GM23338 (cell line): ENCODE results near the gene PGF. TPM values are rescaled to one million over a fixed set of nuclear protein-coding genes. Genes with fewer than 3 reads are reported as not detected.

Experiments used
- ATAC-seq: fragments of 200-7000 bp; cut with Tn5 transposase; 3 replicates; pipeline ENCODE4 v1.9.1; 2020
- DNase-seq: peaks from one replicate; pipeline ENCODE4 v3.0.0-alpha.2; 2015; ENCODE audit warnings: low spot score
- H2AFZ ChIP-seq: fragments of 200-600 bp; sonication (generic); 2 replicates; pipeline ENCODE4 v1.8.0; 2016; ENCODE audit warnings: antibody characterized with exemption, mild to moderate bottlenecking, moderate library complexity
- H3F3A ChIP-seq: fragments of 200-600 bp; sonication (generic); replicated peaks from 2 replicates; pipeline ENCODE4 v1.8.0; 2017; ENCODE audit warnings: antibody characterized with exemption, mixed run types, low read depth
- H3K27ac ChIP-seq: fragments of 200-600 bp; sonication (generic); 2 replicates; pipeline ENCODE4 v1.6.1; 2016; ENCODE audit warnings: low read depth
- H3K27me3 ChIP-seq: fragments of 200-600 bp; sonication (generic); 2 replicates; pipeline ENCODE4 v1.8.0; 2016; ENCODE audit warnings: mild to moderate bottlenecking, mixed run types, moderate library complexity; ENCODE audit not compliant: insufficient read depth
- H3K36me3 ChIP-seq: fragments of 200-600 bp; sonication (generic); 2 replicates; pipeline ENCODE4 v1.8.0; 2016; ENCODE audit warnings: mild to moderate bottlenecking; ENCODE audit not compliant: insufficient read depth
- H3K4me1 ChIP-seq: fragments of 200-600 bp; sonication (generic); 2 replicates; pipeline ENCODE4 v1.8.0; 2016; ENCODE audit warnings: mild to moderate bottlenecking, moderate library complexity; ENCODE audit not compliant: insufficient read depth
- H3K4me2 ChIP-seq: fragments of 200-600 bp; sonication (generic); 2 replicates; pipeline ENCODE4 v1.7.1; 2017; ENCODE audit warnings: mixed run types
- H3K4me3 ChIP-seq: fragments of 200-600 bp; sonication (generic); 2 replicates; pipeline ENCODE4 v1.6.1; 2016; ENCODE audit warnings: mixed run types
- H3K79me2 ChIP-seq: fragments of 200-600 bp; sonication (generic); replicated peaks from 2 replicates; pipeline ENCODE4 v1.8.0; 2017; ENCODE audit warnings: mild to moderate bottlenecking; ENCODE audit not compliant: insufficient read depth
- H3K9me2 ChIP-seq: fragments of 200-600 bp; sonication (generic); 2 replicates; pipeline ENCODE4 v1.8.0; 2017; ENCODE audit not compliant: insufficient read depth
- H4K20me1 ChIP-seq: fragments of 200-600 bp; sonication (generic); replicated peaks from 2 replicates; pipeline ENCODE4 v1.8.0; 2017; ENCODE audit warnings: mild to moderate bottlenecking; ENCODE audit not compliant: insufficient read depth
- H3K27ac Mint-ChIP-seq: 2 replicates; pipeline ENCODE4 v1.8.0; 2020; ENCODE audit warnings: inconsistent platforms, mild to moderate bottlenecking, moderate library complexity, mixed read lengths
- H3K27me3 Mint-ChIP-seq: 3 replicates; pipeline ENCODE4 v1.8.0; 2022; ENCODE audit warnings: low read depth, mild to moderate bottlenecking, moderate library complexity, mixed read lengths, inconsistent platforms; ENCODE audit not compliant: insufficient read depth, poor library complexity
- H3K36me3 Mint-ChIP-seq: 3 replicates; pipeline ENCODE4 v1.8.0; 2021; ENCODE audit warnings: low read depth, mild to moderate bottlenecking, inconsistent platforms, moderate library complexity, mixed read lengths
- H3K4me1 Mint-ChIP-seq: 3 replicates; pipeline ENCODE4 v1.8.0; 2020; ENCODE audit warnings: mild to moderate bottlenecking, inconsistent platforms, mixed read lengths
- H3K4me3 Mint-ChIP-seq: 3 replicates; pipeline ENCODE4 v1.8.0; 2021; ENCODE audit warnings: moderate library complexity, mild to moderate bottlenecking, inconsistent platforms, mixed read lengths
- H3K9me3 Mint-ChIP-seq: 3 replicates; pipeline ENCODE4 v1.8.0; 2020; ENCODE audit warnings: moderate library complexity, mild to moderate bottlenecking, inconsistent platforms, mixed read lengths
- CREB1 ChIP-seq: fragments of 250-450 bp; sonication (Bioruptor Pico); IDR thresholded peaks from 2 replicates; pipeline ENCODE4 v1.5.0; 2020; ENCODE audit warnings: low read depth, mild to moderate bottlenecking, moderate library complexity
- ETS1 ChIP-seq: IDR thresholded peaks from 2 replicates; pipeline ENCODE4 v1.6.1; 2016; ENCODE audit warnings: antibody characterized with exemption
- EZH2 ChIP-seq: fragments of 200-600 bp; sonication (generic); IDR thresholded peaks from one replicate; pipeline ENCODE4 v1.8.0; 2017; ENCODE audit warnings: antibody characterized with exemption, mild to moderate bottlenecking, low read depth; ENCODE audit not compliant: unreplicated experiment
- EZH2phosphoT487 ChIP-seq: fragments of 200-600 bp; sonication (generic); IDR thresholded peaks from one replicate; pipeline ENCODE4 v1.8.1; 2018; ENCODE audit warnings: antibody characterized with exemption; ENCODE audit not compliant: unreplicated experiment
- JUNB ChIP-seq: IDR thresholded peaks from one replicate; pipeline ENCODE4 v1.6.1; 2016; ENCODE audit warnings: antibody characterized with exemption; ENCODE audit not compliant: unreplicated experiment
- NANOG ChIP-seq: IDR thresholded peaks from 2 replicates; pipeline ENCODE4 v1.6.1; 2016; ENCODE audit warnings: antibody characterized with exemption, borderline replicate concordance
- POLR2AphosphoS5 ChIP-seq: IDR thresholded peaks from 2 replicates; pipeline ENCODE4 v1.6.1; 2016; ENCODE audit warnings: antibody characterized with exemption, low read depth
- STAT1 ChIP-seq: IDR thresholded peaks from one replicate; pipeline ENCODE4 v1.6.1; 2016; ENCODE audit warnings: antibody characterized with exemption; ENCODE audit not compliant: unreplicated experiment
- ZNF114 ChIP-seq: fragments of 250-450 bp; sonication (Bioruptor Pico); IDR thresholded peaks from 2 replicates; pipeline ENCODE4 v1.5.0; 2020; ENCODE audit warnings: mild to moderate bottlenecking, moderate library complexity
- ZNF331 ChIP-seq: fragments of 250-450 bp; sonication (Bioruptor Pico); IDR thresholded peaks from 2 replicates; pipeline ENCODE4 v1.5.0; 2020; ENCODE audit warnings: low read depth, mild to moderate bottlenecking, moderate library complexity
- polyA plus RNA-seq: library from polyadenylated mRNA; unstranded; fragments of >200 nt; fragmentation: Nextera tagmentation; extraction: Ambion mirVana; gene quantifications from 2 replicates; pipeline ENCODE4 v1.2.1, GENCODE V29; 2016
- total RNA-seq: library from RNA; depleted of rRNA; stranded (reverse); fragments of >200 nt; shearing (Covaris generic); gene quantifications from 2 replicates; pipeline ENCODE4 v1.2.3, GENCODE V29; 2014
- TF ChIP-seq, protein P1 (sequence below): fragments of 250-450 bp; sonication (Bioruptor Pico); IDR thresholded peaks from 2 replicates; pipeline ENCODE4 v1.5.0; 2020; ENCODE audit warnings: mild to moderate bottlenecking, moderate library complexity
- TF ChIP-seq, protein P2 (sequence below): IDR thresholded peaks from one replicate; pipeline ENCODE4 v1.6.1; 2018; ENCODE audit warnings: antibody characterized with exemption; ENCODE audit not compliant: unreplicated experiment
- TF ChIP-seq, protein P3 (sequence below), 2 experiments: fragments of 200-600 bp in 1 of 2; sonication (generic) in 1 of 2; conservative IDR thresholded peaks; 2 replicates each; pipeline versions ENCODE4 v1.5.1 to v1.6.1; 2016 to 2017; ENCODE audit warnings: antibody characterized with exemption in 2 of 2, low read depth in 2 of 2, mild to moderate bottlenecking in 2 of 2, moderate library complexity in 1 of 2

PGF gene
- total and polyA plus RNA-seq, 2 experiments from 2014 or later: 2.9 to 6.3 TPM

GRCh38 chr14:74897642-74898041 lies 57.8 kb downstream of the PGF start:
- Mint-ChIP-seq H3K27ac (no peak overlapping the region), H3K36me3 (peaks cover 97% of the 10 kb centered on the region), H3K9me3 (no peaks in the 10 kb centered on the region), H3K27me3 (no peaks in the 10 kb centered on the region), H3K4me3 (no peak overlapping the region), H3K4me1 (peaks cover 2% of the 10 kb centered on the region; the same call in 1 of the 3 replicates)
- H3K9me2 ChIP-seq: no peaks in the 10 kb centered on the region
- ATAC-seq (no peak), DNase-seq (no peak)
- H3K27me3 ChIP-seq: no peaks in the 10 kb centered on the region
- H3K4me1 ChIP-seq: no peaks in the 10 kb centered on the region
- H3K4me2 ChIP-seq: no peak overlapping the region
- H3K27ac ChIP-seq: no peak overlapping the region
- H3K4me3 ChIP-seq: no peak overlapping the region
- H3K79me2 ChIP-seq: no peaks in the 10 kb centered on the region
- no peak overlapping the region for H2AFZ ChIP-seq
- peaks cover 43% of the 10 kb centered on the region for H4K20me1 ChIP-seq
- H3K36me3 ChIP-seq: peaks cover 87% of the 10 kb centered on the region
- no peak for TF ChIP-seq ZNF331 (CRISPR knock-in tag)
- TF ChIP-seq, protein P1, sequence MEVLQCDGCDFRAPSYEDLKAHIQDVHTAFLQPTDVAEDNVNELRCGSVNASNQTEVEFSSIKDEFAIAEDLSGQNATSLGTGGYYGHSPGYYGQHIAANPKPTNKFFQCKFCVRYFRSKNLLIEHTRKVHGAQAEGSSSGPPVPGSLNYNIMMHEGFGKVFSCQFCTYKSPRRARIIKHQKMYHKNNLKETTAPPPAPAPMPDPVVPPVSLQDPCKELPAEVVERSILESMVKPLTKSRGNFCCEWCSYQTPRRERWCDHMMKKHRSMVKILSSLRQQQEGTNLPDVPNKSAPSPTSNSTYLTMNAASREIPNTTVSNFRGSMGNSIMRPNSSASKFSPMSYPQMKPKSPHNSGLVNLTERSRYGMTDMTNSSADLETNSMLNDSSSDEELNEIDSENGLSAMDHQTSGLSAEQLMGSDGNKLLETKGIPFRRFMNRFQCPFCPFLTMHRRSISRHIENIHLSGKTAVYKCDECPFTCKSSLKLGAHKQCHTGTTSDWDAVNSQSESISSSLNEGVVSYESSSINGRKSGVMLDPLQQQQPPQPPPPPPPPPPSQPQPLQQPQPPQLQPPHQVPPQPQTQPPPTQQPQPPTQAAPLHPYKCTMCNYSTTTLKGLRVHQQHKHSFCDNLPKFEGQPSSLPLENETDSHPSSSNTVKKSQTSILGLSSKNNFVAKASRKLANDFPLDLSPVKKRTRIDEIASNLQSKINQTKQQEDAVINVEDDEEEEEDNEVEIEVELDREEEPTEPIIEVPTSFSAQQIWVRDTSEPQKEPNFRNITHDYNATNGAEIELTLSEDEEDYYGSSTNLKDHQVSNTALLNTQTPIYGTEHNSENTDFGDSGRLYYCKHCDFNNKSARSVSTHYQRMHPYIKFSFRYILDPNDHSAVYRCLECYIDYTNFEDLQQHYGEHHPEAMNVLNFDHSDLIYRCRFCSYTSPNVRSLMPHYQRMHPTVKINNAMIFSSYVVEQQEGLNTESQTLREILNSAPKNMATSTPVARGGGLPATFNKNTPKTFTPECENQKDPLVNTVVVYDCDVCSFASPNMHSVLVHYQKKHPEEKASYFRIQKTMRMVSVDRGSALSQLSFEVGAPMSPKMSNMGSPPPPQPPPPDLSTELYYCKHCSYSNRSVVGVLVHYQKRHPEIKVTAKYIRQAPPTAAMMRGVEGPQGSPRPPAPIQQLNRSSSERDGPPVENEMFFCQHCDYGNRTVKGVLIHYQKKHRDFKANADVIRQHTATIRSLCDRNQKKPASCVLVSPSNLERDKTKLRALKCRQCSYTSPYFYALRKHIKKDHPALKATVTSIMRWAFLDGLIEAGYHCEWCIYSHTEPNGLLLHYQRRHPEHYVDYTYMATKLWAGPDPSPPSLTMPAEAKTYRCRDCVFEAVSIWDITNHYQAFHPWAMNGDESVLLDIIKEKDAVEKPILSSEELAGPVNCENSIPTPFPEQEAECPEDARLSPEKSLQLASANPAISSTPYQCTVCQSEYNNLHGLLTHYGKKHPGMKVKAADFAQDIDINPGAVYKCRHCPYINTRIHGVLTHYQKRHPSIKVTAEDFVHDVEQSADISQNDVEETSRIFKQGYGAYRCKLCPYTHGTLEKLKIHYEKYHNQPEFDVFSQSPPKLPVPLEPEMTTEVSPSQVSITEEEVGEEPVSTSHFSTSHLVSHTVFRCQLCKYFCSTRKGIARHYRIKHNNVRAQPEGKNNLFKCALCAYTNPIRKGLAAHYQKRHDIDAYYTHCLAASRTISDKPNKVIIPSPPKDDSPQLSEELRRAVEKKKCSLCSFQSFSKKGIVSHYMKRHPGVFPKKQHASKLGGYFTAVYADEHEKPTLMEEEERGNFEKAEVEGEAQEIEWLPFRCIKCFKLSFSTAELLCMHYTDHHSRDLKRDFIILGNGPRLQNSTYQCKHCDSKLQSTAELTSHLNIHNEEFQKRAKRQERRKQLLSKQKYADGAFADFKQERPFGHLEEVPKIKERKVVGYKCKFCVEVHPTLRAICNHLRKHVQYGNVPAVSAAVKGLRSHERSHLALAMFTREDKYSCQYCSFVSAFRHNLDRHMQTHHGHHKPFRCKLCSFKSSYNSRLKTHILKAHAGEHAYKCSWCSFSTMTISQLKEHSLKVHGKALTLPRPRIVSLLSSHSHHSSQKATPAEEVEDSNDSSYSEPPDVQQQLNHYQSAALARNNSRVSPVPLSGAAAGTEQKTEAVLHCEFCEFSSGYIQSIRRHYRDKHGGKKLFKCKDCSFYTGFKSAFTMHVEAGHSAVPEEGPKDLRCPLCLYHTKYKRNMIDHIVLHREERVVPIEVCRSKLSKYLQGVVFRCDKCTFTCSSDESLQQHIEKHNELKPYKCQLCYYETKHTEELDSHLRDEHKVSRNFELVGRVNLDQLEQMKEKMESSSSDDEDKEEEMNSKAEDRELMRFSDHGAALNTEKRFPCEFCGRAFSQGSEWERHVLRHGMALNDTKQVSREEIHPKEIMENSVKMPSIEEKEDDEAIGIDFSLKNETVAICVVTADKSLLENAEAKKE (CRISPR knock-in tag): no peak
- TF ChIP-seq STAT1: no peak
- no peak for TF ChIP-seq POLR2AphosphoS5
- TF ChIP-seq, protein P2, sequence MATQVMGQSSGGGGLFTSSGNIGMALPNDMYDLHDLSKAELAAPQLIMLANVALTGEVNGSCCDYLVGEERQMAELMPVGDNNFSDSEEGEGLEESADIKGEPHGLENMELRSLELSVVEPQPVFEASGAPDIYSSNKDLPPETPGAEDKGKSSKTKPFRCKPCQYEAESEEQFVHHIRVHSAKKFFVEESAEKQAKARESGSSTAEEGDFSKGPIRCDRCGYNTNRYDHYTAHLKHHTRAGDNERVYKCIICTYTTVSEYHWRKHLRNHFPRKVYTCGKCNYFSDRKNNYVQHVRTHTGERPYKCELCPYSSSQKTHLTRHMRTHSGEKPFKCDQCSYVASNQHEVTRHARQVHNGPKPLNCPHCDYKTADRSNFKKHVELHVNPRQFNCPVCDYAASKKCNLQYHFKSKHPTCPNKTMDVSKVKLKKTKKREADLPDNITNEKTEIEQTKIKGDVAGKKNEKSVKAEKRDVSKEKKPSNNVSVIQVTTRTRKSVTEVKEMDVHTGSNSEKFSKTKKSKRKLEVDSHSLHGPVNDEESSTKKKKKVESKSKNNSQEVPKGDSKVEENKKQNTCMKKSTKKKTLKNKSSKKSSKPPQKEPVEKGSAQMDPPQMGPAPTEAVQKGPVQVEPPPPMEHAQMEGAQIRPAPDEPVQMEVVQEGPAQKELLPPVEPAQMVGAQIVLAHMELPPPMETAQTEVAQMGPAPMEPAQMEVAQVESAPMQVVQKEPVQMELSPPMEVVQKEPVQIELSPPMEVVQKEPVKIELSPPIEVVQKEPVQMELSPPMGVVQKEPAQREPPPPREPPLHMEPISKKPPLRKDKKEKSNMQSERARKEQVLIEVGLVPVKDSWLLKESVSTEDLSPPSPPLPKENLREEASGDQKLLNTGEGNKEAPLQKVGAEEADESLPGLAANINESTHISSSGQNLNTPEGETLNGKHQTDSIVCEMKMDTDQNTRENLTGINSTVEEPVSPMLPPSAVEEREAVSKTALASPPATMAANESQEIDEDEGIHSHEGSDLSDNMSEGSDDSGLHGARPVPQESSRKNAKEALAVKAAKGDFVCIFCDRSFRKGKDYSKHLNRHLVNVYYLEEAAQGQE: no peak
- TF ChIP-seq EZH2: no peak
- TF ChIP-seq JUNB: no peak
- no peak for TF ChIP-seq ZNF114 (CRISPR knock-in tag)
- TF ChIP-seq CREB1 (CRISPR knock-in tag): no peak
- no peak for TF ChIP-seq EZH2phosphoT487
- TF ChIP-seq ETS1: no peak
- TF ChIP-seq NANOG: no peak
- TF ChIP-seq, protein P3, sequence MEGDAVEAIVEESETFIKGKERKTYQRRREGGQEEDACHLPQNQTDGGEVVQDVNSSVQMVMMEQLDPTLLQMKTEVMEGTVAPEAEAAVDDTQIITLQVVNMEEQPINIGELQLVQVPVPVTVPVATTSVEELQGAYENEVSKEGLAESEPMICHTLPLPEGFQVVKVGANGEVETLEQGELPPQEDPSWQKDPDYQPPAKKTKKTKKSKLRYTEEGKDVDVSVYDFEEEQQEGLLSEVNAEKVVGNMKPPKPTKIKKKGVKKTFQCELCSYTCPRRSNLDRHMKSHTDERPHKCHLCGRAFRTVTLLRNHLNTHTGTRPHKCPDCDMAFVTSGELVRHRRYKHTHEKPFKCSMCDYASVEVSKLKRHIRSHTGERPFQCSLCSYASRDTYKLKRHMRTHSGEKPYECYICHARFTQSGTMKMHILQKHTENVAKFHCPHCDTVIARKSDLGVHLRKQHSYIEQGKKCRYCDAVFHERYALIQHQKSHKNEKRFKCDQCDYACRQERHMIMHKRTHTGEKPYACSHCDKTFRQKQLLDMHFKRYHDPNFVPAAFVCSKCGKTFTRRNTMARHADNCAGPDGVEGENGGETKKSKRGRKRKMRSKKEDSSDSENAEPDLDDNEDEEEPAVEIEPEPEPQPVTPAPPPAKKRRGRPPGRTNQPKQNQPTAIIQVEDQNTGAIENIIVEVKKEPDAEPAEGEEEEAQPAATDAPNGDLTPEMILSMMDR (conservative IDR thresholded peaks at IDR 0.05; ENCODE audit: low read depth in 2 of 2): no peak
- 0 out of 2 replicates have a peak, but pooled peaks cover 8% of the 10 kb centered on the region for H3F3A ChIP-seq
